ENCODE measurements around the gene C11orf98.

The C11orf98 gene

DNA sequence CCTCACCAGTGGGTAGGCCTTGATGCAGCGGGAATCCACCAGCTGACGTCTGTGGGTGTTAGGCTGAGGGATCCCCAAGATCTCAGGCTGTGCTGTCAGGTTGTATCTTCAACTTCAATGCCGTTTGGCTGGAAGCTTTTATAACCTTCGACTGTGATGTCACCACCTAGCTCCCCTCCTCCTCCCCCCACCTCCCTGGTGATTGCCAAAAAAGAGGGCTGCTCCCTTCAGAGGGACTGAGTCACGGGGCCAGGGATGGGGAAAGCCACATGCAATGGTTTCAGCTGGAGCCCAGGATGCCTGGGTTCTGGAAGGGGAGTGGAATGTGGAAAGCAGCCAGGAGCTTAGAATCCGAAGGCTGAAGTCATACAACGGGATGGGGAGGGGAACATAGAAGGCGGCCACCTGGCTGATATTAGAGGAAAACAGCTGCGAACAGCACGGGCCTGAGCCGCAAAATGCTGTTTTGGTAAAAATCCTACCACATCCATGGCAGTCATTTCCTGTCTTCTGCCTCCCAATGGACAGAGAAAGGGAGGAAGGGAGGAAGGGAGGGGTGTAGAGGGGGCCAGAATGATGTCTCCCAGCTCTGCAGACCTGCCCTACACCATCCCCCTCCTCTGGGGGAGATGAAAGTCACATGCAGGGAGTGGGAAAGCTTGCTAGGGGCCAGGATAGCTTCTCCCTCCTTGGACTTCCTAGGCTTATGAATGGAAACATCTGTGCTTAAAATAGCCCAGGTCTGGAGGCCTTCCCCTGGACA, 24.6 kb upstream of the C11orf98 start, which contains the start of gene LRRN4CL:
TSS of gene LRRN4CL (minus strand) at position 110 of the 763 bp plus-strand sequence. CDS start 1,022 bp downstream, outside the sequence.
- no peak within 1 kb of the TSS for H3K4me3 ChIP-seq (replicated peaks; ENCODE audit: low read depth, low read length)
- H3K27me3 ChIP-seq (replicated peaks; ENCODE audit: control insufficient read depth, insufficient read depth, low read length) = no peaks in the 10 kb centered on the region
- H3K36me3 ChIP-seq (ENCODE audit: control insufficient read depth, insufficient read depth, low read length) = peaks cover 25% of the 10 kb centered on the region
- DNase-seq (ENCODE audit: extremely low read depth, insufficient read length) = no peak
- TF ChIP-seq, protein P1, sequence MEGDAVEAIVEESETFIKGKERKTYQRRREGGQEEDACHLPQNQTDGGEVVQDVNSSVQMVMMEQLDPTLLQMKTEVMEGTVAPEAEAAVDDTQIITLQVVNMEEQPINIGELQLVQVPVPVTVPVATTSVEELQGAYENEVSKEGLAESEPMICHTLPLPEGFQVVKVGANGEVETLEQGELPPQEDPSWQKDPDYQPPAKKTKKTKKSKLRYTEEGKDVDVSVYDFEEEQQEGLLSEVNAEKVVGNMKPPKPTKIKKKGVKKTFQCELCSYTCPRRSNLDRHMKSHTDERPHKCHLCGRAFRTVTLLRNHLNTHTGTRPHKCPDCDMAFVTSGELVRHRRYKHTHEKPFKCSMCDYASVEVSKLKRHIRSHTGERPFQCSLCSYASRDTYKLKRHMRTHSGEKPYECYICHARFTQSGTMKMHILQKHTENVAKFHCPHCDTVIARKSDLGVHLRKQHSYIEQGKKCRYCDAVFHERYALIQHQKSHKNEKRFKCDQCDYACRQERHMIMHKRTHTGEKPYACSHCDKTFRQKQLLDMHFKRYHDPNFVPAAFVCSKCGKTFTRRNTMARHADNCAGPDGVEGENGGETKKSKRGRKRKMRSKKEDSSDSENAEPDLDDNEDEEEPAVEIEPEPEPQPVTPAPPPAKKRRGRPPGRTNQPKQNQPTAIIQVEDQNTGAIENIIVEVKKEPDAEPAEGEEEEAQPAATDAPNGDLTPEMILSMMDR (IDR thresholded peaks at IDR 0.05; ENCODE audit: insufficient read depth, low read length, poor library complexity, severe bottlenecking) = no peak

DNA sequence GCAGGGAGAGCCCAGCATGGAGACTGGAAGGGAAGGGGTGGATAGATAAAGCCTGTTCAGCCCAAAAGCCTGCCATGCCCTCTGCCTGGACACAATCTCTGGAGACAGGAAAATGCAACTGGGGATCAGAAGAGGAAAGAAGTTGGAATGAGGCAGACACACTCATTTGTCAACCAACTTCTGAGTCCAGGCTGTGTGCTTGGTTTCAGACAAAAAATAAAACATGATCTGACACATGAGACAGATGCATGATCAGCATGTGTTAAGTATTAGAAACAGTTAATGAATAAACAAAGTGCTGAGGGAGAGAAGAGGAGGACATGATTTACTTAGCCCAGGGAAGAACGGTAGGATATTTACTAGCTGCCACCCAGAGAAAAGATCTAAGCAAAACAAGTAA, 23.5 kb upstream of the C11orf98 start:
- TF ChIP-seq, protein P1 (IDR thresholded peaks at IDR 0.05; ENCODE audit: insufficient read depth, low read length, poor library complexity, severe bottlenecking) = no peak
- no peak for DNase-seq (ENCODE audit: extremely low read depth, insufficient read length)
- Histone ChIP-seq H3K27me3 (replicated peaks; ENCODE audit: control insufficient read depth, insufficient read depth, low read length) (no peaks in the 10 kb centered on the region), H3K36me3 (ENCODE audit: control insufficient read depth, insufficient read depth, low read length) (peaks cover 25% of the 10 kb centered on the region), H3K4me3 (replicated peaks; ENCODE audit: low read depth, low read length) (no peak overlapping the region)

DNA sequence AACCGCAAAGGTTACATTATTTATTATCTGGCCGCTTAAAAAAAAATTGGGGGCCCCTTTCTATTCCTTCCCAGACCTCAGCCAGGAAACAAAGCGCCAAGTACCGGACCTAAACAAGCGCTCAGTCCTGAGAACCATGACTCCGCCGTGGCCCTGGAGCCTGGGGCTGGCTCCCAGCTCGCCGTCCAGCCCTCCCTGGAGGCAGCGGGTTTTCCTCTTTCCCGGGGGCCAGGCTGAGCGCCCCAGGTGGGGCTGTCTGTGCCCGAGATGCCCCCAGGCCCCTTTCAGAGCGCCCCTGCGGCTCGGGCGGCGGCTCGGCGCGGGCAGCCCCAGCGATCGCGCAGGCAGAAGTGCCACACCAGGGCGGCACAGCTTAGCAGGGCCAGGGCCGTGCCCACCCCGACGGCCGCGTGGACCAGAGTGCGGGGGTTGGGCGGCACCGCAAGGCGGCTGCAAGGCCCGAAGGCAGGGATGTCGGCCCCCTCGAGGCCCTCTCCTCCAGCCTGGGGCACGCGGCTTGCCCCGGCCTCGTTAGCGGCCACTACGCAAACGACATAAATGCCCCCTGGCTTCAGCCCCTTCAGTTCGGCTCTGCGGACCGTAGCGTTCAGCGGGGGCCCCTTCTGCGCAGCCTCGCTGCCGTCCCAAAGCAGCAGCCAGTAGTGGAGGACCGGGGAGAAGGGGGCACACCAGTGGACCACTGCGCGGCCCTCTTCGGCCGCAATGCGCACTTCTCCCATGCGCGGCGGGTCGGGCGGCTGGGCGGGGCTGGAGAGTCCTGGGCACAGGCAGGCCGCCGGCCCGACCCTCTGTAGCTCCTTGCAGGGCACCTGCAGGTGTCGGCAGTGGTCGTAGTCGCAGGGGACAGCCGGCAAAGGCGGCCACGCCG, 22.7 kb upstream of the C11orf98 start:
- Histone ChIP-seq H3K4me3 (replicated peaks; ENCODE audit: low read depth, low read length) (no peak overlapping the region), H3K36me3 (ENCODE audit: control insufficient read depth, insufficient read depth, low read length) (peaks cover 23% of the 10 kb centered on the region), H3K27me3 (replicated peaks; ENCODE audit: control insufficient read depth, insufficient read depth, low read length) (no peaks in the 10 kb centered on the region)
- TF ChIP-seq, protein P1 (IDR thresholded peaks at IDR 0.05; ENCODE audit: insufficient read depth, low read length, poor library complexity, severe bottlenecking) = no peak
- DNase-seq (ENCODE audit: extremely low read depth, insufficient read length) = no peak

DNA sequence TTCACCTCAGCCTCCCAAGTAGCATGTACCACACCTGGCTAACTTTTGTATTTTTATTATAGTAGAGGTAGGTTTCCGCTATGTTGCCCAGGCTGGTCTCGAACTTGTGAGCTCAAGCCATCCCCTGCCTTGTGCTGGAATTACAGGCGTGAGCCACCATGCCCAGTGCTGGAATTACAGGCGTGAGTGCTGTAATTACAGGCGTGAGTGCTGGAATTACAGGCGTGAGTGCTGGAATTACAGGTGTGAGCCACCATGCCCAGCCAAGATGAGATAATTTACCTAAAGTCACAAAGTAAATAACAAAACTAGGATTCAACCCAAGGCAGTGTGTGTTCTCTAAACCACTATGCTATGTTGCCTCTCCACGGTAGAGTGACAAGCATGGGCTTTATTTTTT, 17.5 kb upstream of the C11orf98 start:
- Histone ChIP-seq H3K4me3 (replicated peaks; ENCODE audit: low read depth, low read length) (no peak overlapping the region), H3K27me3 (replicated peaks; ENCODE audit: control insufficient read depth, insufficient read depth, low read length) (no peaks in the 10 kb centered on the region), H3K36me3 (ENCODE audit: control insufficient read depth, insufficient read depth, low read length) (peaks cover under 1% of the 10 kb centered on the region)
- TF ChIP-seq, protein P1 (IDR thresholded peaks at IDR 0.05; ENCODE audit: insufficient read depth, low read length, poor library complexity, severe bottlenecking) = no peak
- DNase-seq (ENCODE audit: extremely low read depth, insufficient read length) = no peak

DNA sequence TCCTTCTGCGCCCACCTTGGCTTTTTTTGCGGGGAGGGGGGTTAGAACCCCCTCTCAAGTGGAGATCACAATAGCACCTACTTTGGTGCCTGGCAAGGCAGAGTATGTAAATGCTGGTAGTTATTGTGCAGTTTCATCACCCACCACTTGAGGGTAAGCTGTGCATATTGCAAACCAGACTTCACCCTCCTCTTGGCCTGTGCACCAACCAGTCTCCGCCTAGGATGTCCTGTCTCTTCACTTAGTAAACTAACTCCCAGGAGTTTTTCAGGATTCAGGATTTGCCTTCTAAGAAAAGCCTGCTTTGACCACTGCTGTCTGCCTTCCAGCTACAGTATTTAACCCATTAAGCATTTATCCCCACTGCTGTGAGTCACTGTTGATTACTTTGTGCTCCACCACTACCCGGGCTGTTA, 15.8 kb upstream of the C11orf98 start:
- Histone ChIP-seq H3K27me3 (replicated peaks; ENCODE audit: control insufficient read depth, insufficient read depth, low read length) (no peaks in the 10 kb centered on the region), H3K4me3 (replicated peaks; ENCODE audit: low read depth, low read length) (no peak overlapping the region), H3K36me3 (ENCODE audit: control insufficient read depth, insufficient read depth, low read length) (peaks cover 7% of the 10 kb centered on the region)
- TF ChIP-seq, protein P1 (IDR thresholded peaks at IDR 0.05; ENCODE audit: insufficient read depth, low read length, poor library complexity, severe bottlenecking) = peak; percentile 65
- no peak for DNase-seq (ENCODE audit: extremely low read depth, insufficient read length)

Measured in GM06990 (cell line).